Neural progenitor cell (in vitro differentiated cells): ENCODE measurements around the gene GLCE. TPM values are rescaled to one million over a fixed set of nuclear protein-coding genes. Genes with fewer than 3 reads are reported as not detected.
A peak's percentile ranks its signal among the peaks of the same experiment; 100 is the strongest.

Experiments
- DNase-seq: peaks from one replicate; pipeline ENCODE4 v3.0.0-alpha.2; 2016; ENCODE audit warnings: low spot score
- H2AFZ ChIP-seq: fragments of 200-600 bp; sonication (generic); replicated peaks from 2 replicates; pipeline ENCODE4 v1.6.1; 2016; ENCODE audit warnings: antibody characterized with exemption
- H3F3A ChIP-seq: fragments of 200-600 bp; sonication (generic); 2 replicates; pipeline ENCODE4 v1.6.1; 2016; ENCODE audit warnings: antibody characterized with exemption, low read depth
- H3K27ac ChIP-seq: fragments of 200-600 bp; sonication (generic); 2 replicates; pipeline ENCODE4 v1.5.1; 2016; ENCODE audit warnings: mild to moderate bottlenecking
- H3K27me3 ChIP-seq: fragments of 200-600 bp; sonication (generic); 2 replicates; pipeline ENCODE4 v1.6.1; 2016; ENCODE audit warnings: mild to moderate bottlenecking, moderate library complexity
- H3K36me3 ChIP-seq: fragments of 200-600 bp; sonication (generic); 2 replicates; pipeline ENCODE4 v1.5.1; 2016
- H3K4me1 ChIP-seq: fragments of 200-600 bp; sonication (generic); 2 replicates; pipeline ENCODE4 v1.6.1; 2016; ENCODE audit warnings: mixed run types
- H3K4me2 ChIP-seq: fragments of 200-600 bp; sonication (generic); 2 replicates; pipeline ENCODE4 v1.6.1; 2016
- H3K4me3 ChIP-seq: fragments of 200-600 bp; sonication (generic); 2 replicates; pipeline ENCODE4 v1.5.1; 2016
- H3K79me2 ChIP-seq: fragments of 200-600 bp; sonication (generic); 2 replicates; pipeline ENCODE4 v1.6.1; 2016; ENCODE audit warnings: low read depth
- H3K9ac ChIP-seq: fragments of 200-600 bp; sonication (generic); 2 replicates; pipeline ENCODE4 v1.6.1; 2016
- H3K9me3 ChIP-seq: fragments of 200-600 bp; sonication (generic); 2 replicates; pipeline ENCODE4 v1.5.1; 2016; ENCODE audit warnings: low read depth
- H4K20me1 ChIP-seq: fragments of 200-600 bp; sonication (generic); 2 replicates; pipeline ENCODE4 v1.6.1; 2016; ENCODE audit warnings: low read depth
- H3K27ac Mint-ChIP-seq: 3 replicates; pipeline ENCODE4 v1.8.0; 2021; ENCODE audit warnings: mixed read lengths
- H3K27me3 Mint-ChIP-seq: 2 replicates; pipeline ENCODE4 v1.8.0; 2022; ENCODE audit warnings: low read depth, mild to moderate bottlenecking, inconsistent platforms, moderate library complexity, mixed read lengths; ENCODE audit not compliant: insufficient read depth
- H3K36me3 Mint-ChIP-seq: 3 replicates; pipeline ENCODE4 v1.8.0; 2021; ENCODE audit warnings: mixed read lengths
- H3K4me1 Mint-ChIP-seq: 3 replicates; pipeline ENCODE4 v1.8.0; 2021; ENCODE audit warnings: mixed read lengths
- H3K4me3 Mint-ChIP-seq: 3 replicates; pipeline ENCODE4 v1.8.0; 2021; ENCODE audit warnings: mild to moderate bottlenecking, moderate library complexity, mixed read lengths
- H3K9me3 Mint-ChIP-seq: 3 replicates; pipeline ENCODE4 v1.8.0; 2020; ENCODE audit warnings: mixed read lengths
- EZH2 ChIP-seq: fragments of 200-600 bp; sonication (generic); IDR thresholded peaks from 2 replicates; pipeline ENCODE4 v1.6.1; 2017; ENCODE audit warnings: antibody characterized with exemption, mild to moderate bottlenecking, moderate library complexity
- EZH2phosphoT487 ChIP-seq: fragments of 200-600 bp; sonication (generic); IDR thresholded peaks from 2 replicates; pipeline ENCODE4 v1.6.1; 2017; ENCODE audit warnings: antibody characterized with exemption
- total RNA-seq: library from RNA; depleted of rRNA; stranded (reverse); fragments of >200 nt; gene quantifications from 2 replicates; pipeline ENCODE4 v1.2.3, GENCODE V29; 2015; ENCODE audit warnings: low replicate concordance
- TF ChIP-seq, protein P1 (sequence below): fragments of 200-600 bp; sonication (generic); IDR thresholded peaks from 2 replicates; pipeline ENCODE4 v1.5.1; 2017; ENCODE audit warnings: antibody characterized with exemption, mild to moderate bottlenecking

Gene GLCE
- total RNA-seq, 1 donor from 2014 or later: 22.7 TPM

- no peaks in the 10 kb centered on the region for H3K9me3 Mint-ChIP-seq
- Histone ChIP-seq H3K9me3 (no peaks in the 10 kb centered on the region), H3K36me3 (no peaks in the 10 kb centered on the region), H3K27ac (no peak overlapping the region), H4K20me1 (no peaks in the 10 kb centered on the region), H3K4me2 (no peak overlapping the region), H3K4me3 (no peak overlapping the region), H3K27me3 (no peaks in the 10 kb centered on the region), H3F3A (no peaks in the 10 kb centered on the region), H3K79me2 (no peaks in the 10 kb centered on the region), H2AFZ (no peak overlapping the region), H3K9ac (no peak overlapping the region), H3K4me1 (peaks cover 4% of the 10 kb centered on the region)
- peaks cover 7% of the 10 kb centered on the region for H3K27me3 Mint-ChIP-seq
- DNase-seq: no peak
- no peak overlapping the region for H3K27ac Mint-ChIP-seq
- no peaks in the 10 kb centered on the region for H3K36me3 Mint-ChIP-seq
- TF ChIP-seq EZH2 (no peak), EZH2phosphoT487 (no peak)
- TF ChIP-seq, protein P1, sequence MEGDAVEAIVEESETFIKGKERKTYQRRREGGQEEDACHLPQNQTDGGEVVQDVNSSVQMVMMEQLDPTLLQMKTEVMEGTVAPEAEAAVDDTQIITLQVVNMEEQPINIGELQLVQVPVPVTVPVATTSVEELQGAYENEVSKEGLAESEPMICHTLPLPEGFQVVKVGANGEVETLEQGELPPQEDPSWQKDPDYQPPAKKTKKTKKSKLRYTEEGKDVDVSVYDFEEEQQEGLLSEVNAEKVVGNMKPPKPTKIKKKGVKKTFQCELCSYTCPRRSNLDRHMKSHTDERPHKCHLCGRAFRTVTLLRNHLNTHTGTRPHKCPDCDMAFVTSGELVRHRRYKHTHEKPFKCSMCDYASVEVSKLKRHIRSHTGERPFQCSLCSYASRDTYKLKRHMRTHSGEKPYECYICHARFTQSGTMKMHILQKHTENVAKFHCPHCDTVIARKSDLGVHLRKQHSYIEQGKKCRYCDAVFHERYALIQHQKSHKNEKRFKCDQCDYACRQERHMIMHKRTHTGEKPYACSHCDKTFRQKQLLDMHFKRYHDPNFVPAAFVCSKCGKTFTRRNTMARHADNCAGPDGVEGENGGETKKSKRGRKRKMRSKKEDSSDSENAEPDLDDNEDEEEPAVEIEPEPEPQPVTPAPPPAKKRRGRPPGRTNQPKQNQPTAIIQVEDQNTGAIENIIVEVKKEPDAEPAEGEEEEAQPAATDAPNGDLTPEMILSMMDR: no peak
- H3K4me3 Mint-ChIP-seq: no peak overlapping the region
- peaks cover 18% of the 10 kb centered on the region for H3K4me1 Mint-ChIP-seq
These were observed 25.6 kb upstream of the GLCE start for GRCh38 chr15:69134791-69135190.

DNA sequence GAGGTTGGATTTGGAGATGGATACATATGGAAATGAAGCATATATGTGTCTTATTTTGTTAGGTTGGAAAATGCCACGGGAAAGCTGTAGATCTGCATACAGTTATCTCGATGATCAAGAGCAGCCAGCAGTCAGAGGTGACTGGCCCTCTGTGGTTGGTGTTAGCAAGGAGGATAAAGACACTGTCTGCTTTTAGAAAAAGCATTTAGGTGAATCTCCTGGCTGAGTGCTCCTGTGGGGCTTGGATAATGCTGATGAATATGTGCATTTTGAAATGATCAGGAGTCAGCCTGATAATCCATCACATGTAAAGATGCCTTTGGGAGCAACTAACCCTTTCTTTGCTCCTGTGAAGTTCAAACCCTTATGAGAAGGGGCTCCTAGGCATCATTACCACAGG is 24.9 kb upstream of the GLCE start:
- Histone ChIP-seq H3F3A (no peaks in the 10 kb centered on the region), H2AFZ (no peak overlapping the region), H3K4me3 (no peak overlapping the region), H3K27ac (no peak overlapping the region), H3K27me3 (no peaks in the 10 kb centered on the region), H3K36me3 (no peaks in the 10 kb centered on the region), H3K4me1 (peaks cover 4% of the 10 kb centered on the region), H3K9ac (no peak overlapping the region), H3K79me2 (no peaks in the 10 kb centered on the region), H3K9me3 (no peaks in the 10 kb centered on the region), H3K4me2 (no peak overlapping the region), H4K20me1 (no peaks in the 10 kb centered on the region)
- H3K27me3 Mint-ChIP-seq: peaks cover 7% of the 10 kb centered on the region
- no peak for DNase-seq
- TF ChIP-seq EZH2: no peak
- no peak for TF ChIP-seq EZH2phosphoT487
- TF ChIP-seq, protein P1: no peak
- H3K36me3 Mint-ChIP-seq: no peaks in the 10 kb centered on the region
- H3K4me1 Mint-ChIP-seq: peaks cover 21% of the 10 kb centered on the region
- no peaks in the 10 kb centered on the region for H3K9me3 Mint-ChIP-seq
- H3K27ac Mint-ChIP-seq: no peak overlapping the region
- no peak overlapping the region for H3K4me3 Mint-ChIP-seq

DNA sequence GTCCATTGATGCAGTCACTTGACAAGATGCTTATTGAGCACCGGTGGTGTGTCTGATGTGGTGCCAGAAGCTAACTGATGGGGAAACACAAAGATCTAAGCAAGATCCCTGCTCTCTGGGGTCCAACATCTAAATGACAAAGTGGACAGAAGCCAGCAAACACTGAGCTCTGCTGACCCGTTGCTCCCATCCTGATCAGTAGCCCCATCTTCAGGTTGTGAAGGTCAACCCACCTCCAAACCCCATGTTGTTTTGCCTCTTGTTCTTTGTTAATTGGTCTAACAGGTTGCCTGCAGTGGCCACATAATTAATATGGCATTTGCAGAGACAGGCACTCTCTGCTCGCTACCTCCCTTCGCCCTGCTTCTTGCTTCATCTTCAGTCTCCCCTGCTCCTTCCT is 21.5 kb upstream of the GLCE start:
- Mint-ChIP-seq H3K27ac (peak overlapping the region; percentile 84), H3K36me3 (no peaks in the 10 kb centered on the region), H3K9me3 (no peaks in the 10 kb centered on the region), H3K27me3 (peaks cover 7% of the 10 kb centered on the region), H3K4me3 (no peak overlapping the region), H3K4me1 (peaks cover 19% of the 10 kb centered on the region)
- Histone ChIP-seq H3K4me2 (no peak overlapping the region), H2AFZ (no peak overlapping the region), H3K27me3 (no peaks in the 10 kb centered on the region), H3K9ac (no peak overlapping the region), H3K79me2 (no peaks in the 10 kb centered on the region), H3K4me1 (peaks cover 4% of the 10 kb centered on the region), H3K27ac (no peak overlapping the region), H3K9me3 (no peaks in the 10 kb centered on the region), H3K36me3 (no peaks in the 10 kb centered on the region), H3K4me3 (no peak overlapping the region), H3F3A (no peaks in the 10 kb centered on the region), H4K20me1 (no peaks in the 10 kb centered on the region)
- DNase-seq: no peak
- TF ChIP-seq, protein P1: no peak
- TF ChIP-seq EZH2phosphoT487: no peak
- TF ChIP-seq EZH2: no peak
